Smooth muscle cell (in vitro differentiated cells): ENCODE data around the gene ALS2CL. TPM values are rescaled to one million over a fixed set of nuclear protein-coding genes. Genes with fewer than 3 reads are reported as not detected.

Experiments used
- DNase-seq: peaks from one replicate; lab custom pipeline; 2025; ENCODE audit not compliant: unreplicated experiment; lab: John Stamatoyannopoulos, UW
- H2AFZ ChIP-seq: fragments of 200-600 bp; sonication (generic); 2 replicates; pipeline ENCODE4 v1.6.0; 2016; ENCODE audit warnings: antibody characterized with exemption, low read depth, mild to moderate bottlenecking
- H3F3A ChIP-seq: fragments of 200-600 bp; sonication (generic); 2 replicates; pipeline ENCODE4 v1.6.0; 2017; ENCODE audit warnings: antibody characterized with exemption, low read depth
- H3K27ac ChIP-seq: fragments of 200-600 bp; sonication (generic); 2 replicates; pipeline ENCODE4 v1.5.1; 2016; ENCODE audit warnings: low read depth, mild to moderate bottlenecking
- H3K27me3 ChIP-seq: fragments of 200-600 bp; sonication (generic); 2 replicates; pipeline ENCODE4 v1.6.1; 2016; ENCODE audit warnings: low read depth, mild to moderate bottlenecking
- H3K36me3 ChIP-seq: fragments of 200-600 bp; sonication (generic); 2 replicates; pipeline ENCODE4 v1.5.1; 2016; ENCODE audit warnings: low read depth
- H3K4me1 ChIP-seq: fragments of 200-600 bp; sonication (generic); 2 replicates; pipeline ENCODE4 v1.5.1; 2016; ENCODE audit warnings: low read depth
- H3K4me2 ChIP-seq: fragments of 200-600 bp; sonication (generic); 2 replicates; pipeline ENCODE4 v1.6.0; 2016; ENCODE audit warnings: mild to moderate bottlenecking
- H3K4me3 ChIP-seq: fragments of 200-600 bp; sonication (generic); 2 replicates; pipeline ENCODE4 v1.5.1; 2016; ENCODE audit warnings: mild to moderate bottlenecking
- H3K79me2 ChIP-seq: fragments of 200-600 bp; sonication (generic); 2 replicates; pipeline ENCODE4 v1.6.0; 2016; ENCODE audit warnings: low read depth, mild to moderate bottlenecking
- H3K9ac ChIP-seq: fragments of 200-600 bp; sonication (generic); 2 replicates; pipeline ENCODE4 v1.6.0; 2016; ENCODE audit warnings: low read depth
- H3K9me3 ChIP-seq: fragments of 200-600 bp; sonication (generic); replicated peaks from 2 replicates; pipeline ENCODE4 v1.5.1; 2016; ENCODE audit warnings: low read depth
- H4K20me1 ChIP-seq: fragments of 200-600 bp; sonication (generic); 2 replicates; pipeline ENCODE4 v1.6.0; 2016; ENCODE audit warnings: low read depth
- WGBS: methylation state at CpG from one replicate; pipeline ENCODE4 v1.1.7; 2016; ENCODE audit warnings: low lambda C conversion rate; 5-methylcytosine and 5-hydroxymethylcytosine counted together
- polyA plus RNA-seq: library from polyadenylated mRNA; unstranded; fragments of >200 nt; fragmentation: Nextera tagmentation; extraction: Ambion mirVana; gene quantifications from 2 replicates; pipeline ENCODE4 v1.2.1, GENCODE V29; 2016
- total RNA-seq: library from RNA; depleted of rRNA; stranded (reverse); fragments of >200 nt; gene quantifications from 2 replicates; pipeline ENCODE4 v1.2.3, GENCODE V29; 2014
- TF ChIP-seq, protein P1 (sequence below): fragments of 200-600 bp; sonication (generic); IDR thresholded peaks from 2 replicates; pipeline ENCODE4 v1.5.1; 2017; ENCODE audit warnings: borderline replicate concordance, mild to moderate bottlenecking, antibody characterized with exemption; ENCODE audit not compliant: insufficient read depth, poor library complexity, severe bottlenecking

Gene ALS2CL
- total and polyA plus RNA-seq, 2 experiments from 2014 or later = 8.5 to 9.4 TPM

GRCh38 chr3:46709721-46710120 is 16.2 kb upstream of the ALS2CL start:
- Histone ChIP-seq H3K79me2 (no peaks in the 10 kb centered on the region), H3K4me1 (peaks cover 2% of the 10 kb centered on the region), H3F3A (no peaks in the 10 kb centered on the region), H3K27ac (no peak overlapping the region), H4K20me1 (no peaks in the 10 kb centered on the region), H3K4me3 (no peak overlapping the region), H3K9me3 (no peaks in the 10 kb centered on the region), H3K27me3 (no peaks in the 10 kb centered on the region), H3K36me3 (no peaks in the 10 kb centered on the region), H3K9ac (no peak overlapping the region), H3K4me2 (no peak overlapping the region), H2AFZ (no peak overlapping the region)
- TF ChIP-seq, protein P1, sequence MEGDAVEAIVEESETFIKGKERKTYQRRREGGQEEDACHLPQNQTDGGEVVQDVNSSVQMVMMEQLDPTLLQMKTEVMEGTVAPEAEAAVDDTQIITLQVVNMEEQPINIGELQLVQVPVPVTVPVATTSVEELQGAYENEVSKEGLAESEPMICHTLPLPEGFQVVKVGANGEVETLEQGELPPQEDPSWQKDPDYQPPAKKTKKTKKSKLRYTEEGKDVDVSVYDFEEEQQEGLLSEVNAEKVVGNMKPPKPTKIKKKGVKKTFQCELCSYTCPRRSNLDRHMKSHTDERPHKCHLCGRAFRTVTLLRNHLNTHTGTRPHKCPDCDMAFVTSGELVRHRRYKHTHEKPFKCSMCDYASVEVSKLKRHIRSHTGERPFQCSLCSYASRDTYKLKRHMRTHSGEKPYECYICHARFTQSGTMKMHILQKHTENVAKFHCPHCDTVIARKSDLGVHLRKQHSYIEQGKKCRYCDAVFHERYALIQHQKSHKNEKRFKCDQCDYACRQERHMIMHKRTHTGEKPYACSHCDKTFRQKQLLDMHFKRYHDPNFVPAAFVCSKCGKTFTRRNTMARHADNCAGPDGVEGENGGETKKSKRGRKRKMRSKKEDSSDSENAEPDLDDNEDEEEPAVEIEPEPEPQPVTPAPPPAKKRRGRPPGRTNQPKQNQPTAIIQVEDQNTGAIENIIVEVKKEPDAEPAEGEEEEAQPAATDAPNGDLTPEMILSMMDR = no peak
- WGBS = 96% methylated on average over 6 of the region's 6 CpGs
- DNase-seq = no peak

DNA sequence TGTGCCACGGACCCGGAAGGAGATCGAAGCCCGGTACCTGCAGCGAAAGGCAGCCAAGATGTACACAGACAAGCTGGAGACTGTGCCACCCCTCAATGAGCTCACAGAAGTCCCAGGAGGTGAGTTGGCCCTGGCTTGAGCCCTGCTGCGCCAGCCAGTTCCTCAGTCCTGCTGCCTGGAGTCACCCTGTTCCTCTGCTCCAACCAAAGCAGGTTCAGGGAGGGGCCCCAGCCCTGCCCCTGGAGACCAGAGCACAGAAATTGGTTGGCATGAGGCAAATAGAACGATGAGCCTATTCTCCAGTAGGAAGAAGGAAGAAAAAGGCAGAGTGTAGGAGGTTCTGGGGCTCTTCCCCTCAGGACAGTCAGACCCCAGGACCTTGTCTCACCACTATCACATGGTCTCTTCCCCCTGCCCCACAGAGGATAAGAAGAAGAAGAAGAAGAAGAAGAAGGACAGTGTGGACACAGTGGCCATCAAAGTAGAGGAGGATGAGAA is 15.7 kb upstream of the ALS2CL start:
- Histone ChIP-seq H3K4me1 (peaks cover 2% of the 10 kb centered on the region), H3K4me3 (no peak overlapping the region), H4K20me1 (no peaks in the 10 kb centered on the region), H3K79me2 (no peaks in the 10 kb centered on the region), H3K27me3 (no peaks in the 10 kb centered on the region), H3K9ac (no peak overlapping the region), H2AFZ (no peak overlapping the region), H3K9me3 (no peaks in the 10 kb centered on the region), H3K36me3 (no peaks in the 10 kb centered on the region), H3F3A (no peaks in the 10 kb centered on the region), H3K4me2 (no peak overlapping the region), H3K27ac (no peak overlapping the region)
- 95% methylated on average over 7 of the region's 7 CpGs for WGBS
- TF ChIP-seq, protein P1 = no peak
- DNase-seq = no peak

DNA sequence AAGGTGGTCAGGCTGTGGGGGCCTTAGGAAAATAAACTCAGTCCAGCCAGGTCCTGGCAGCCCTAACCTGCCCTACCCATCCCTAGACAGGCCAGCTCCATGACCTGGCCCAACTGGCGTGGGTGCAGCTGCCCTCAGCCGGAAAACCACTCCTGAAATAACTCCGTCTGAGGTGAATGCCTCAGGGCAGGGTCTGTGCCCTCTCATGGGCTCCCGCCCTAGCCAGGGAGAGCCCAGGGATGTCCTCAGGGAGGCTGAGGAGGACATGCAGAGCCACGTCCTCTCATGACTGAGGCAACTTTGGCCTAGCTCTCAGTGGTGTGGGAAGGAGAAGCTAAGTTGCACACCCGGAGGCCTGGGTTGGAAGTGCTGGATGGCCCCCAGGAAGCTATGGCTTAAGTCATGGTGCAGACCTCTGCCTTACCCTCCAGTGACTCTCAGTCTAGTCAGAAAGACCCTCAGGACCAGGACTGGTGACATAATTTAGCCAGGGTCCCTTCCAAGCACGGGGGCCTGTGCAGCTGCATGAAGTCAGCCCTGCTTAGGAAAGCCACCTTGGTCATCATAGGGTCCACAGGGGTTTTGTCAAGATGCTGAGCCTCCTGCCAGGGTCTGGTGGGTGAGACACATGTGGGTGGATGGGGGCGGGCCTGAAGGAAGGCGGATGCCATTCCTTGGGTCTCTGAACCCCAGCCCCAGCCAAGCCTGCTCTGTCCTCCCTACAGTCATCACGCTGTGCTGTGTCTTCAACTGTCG is 15.1 kb upstream of the ALS2CL start:
- TF ChIP-seq, protein P1 = no peak
- H3K27me3 ChIP-seq = no peaks in the 10 kb centered on the region
- no peaks in the 10 kb centered on the region for H3K9me3 ChIP-seq
- peaks cover 2% of the 10 kb centered on the region for H3K4me1 ChIP-seq
- H3K9ac ChIP-seq = no peak overlapping the region
- H3K79me2 ChIP-seq = no peaks in the 10 kb centered on the region
- no peak overlapping the region for H3K27ac ChIP-seq
- no peak overlapping the region for H3K4me3 ChIP-seq
- H3F3A ChIP-seq = no peaks in the 10 kb centered on the region
- no peak overlapping the region for H2AFZ ChIP-seq
- H4K20me1 ChIP-seq = no peaks in the 10 kb centered on the region
- DNase-seq = no peak
- no peak overlapping the region for H3K4me2 ChIP-seq
- no peaks in the 10 kb centered on the region for H3K36me3 ChIP-seq
- 84% methylated on average over 11 of the region's 11 CpGs for WGBS

- Histone ChIP-seq H3K27ac (no peak overlapping the region), H3K27me3 (no peaks in the 10 kb centered on the region), H3K4me1 (peaks cover 2% of the 10 kb centered on the region), H3K9me3 (no peaks in the 10 kb centered on the region), H3F3A (no peaks in the 10 kb centered on the region), H3K36me3 (no peaks in the 10 kb centered on the region), H4K20me1 (no peaks in the 10 kb centered on the region), H3K9ac (no peak overlapping the region), H3K4me3 (no peak overlapping the region), H3K79me2 (no peaks in the 10 kb centered on the region), H2AFZ (no peak overlapping the region), H3K4me2 (no peak overlapping the region)
- DNase-seq = no peak
- WGBS = 96% methylated on average over 7 of the region's 7 CpGs
- TF ChIP-seq, protein P1 = no peak
Observed at GRCh38 chr3:46707601-46708011, 14.1 kb upstream of the ALS2CL start.
